DMS53 (cell line): ENCODE data around the gene DYRK2.

Experiments used
- DNase-seq: peaks from one replicate; lab custom pipeline; 2025; lab: John Stamatoyannopoulos, UW

Gene DYRK2

DNA sequence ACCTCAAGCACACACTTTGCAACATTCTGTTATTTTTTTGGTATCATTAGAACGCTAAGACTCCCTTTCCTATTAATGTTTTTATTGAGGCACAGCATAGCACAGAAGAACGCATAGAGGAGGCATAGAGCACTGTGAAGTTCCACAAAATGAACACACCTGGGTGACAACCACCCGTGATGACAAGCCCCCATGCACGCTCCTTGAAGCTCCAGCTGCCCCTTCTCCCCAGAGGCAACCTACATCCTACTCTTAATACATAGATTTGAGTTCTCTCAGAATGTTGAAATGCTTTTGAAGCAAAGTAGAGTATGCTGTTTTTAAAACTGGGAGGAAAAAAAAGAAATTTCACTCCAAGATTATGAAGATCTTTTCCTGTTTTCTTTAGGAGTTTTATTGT, 55.5 kb downstream of the DYRK2 start:
- DNase-seq: no peak

GRCh38 chr12:67705394-67706370, 57.1 kb downstream of the DYRK2 start:
- DNase-seq: peak; percentile 71

DNA sequence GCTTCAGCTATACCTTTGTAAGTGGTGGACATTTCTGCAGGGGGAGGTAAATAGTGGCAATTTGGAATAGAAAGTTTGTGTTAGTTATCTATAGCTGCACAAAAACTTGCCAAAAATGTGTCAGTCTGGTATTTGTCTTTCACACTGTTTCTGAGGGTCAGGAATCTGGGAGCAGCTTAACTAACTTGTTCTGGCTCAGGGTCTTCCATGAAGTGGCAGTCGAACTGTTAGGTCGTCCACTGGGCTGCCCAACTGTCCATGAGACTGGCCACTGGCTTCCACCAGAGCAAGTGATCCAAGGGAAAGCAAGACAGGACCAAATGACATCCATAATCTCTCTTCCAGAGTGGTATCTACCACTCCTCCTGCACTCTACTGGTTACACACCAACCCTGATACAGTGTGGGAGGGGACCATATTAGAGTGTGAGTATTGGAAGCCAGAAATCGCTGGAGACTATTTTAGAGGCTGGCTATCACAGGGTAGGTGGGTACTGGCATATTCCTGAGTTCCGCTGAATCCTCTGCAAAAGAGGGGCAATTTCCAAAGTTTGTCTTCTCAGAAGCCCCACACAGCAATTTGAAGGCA, 60.9 kb downstream of the DYRK2 start:
- DNase-seq: no peak

GRCh38 chr12:67710582-67710981, 62.0 kb downstream of the DYRK2 start:
- peak; percentile 98 for DNase-seq

GRCh38 chr12:67712011-67712410, 63.5 kb downstream of the DYRK2 start:
- DNase-seq: no peak

DNA sequence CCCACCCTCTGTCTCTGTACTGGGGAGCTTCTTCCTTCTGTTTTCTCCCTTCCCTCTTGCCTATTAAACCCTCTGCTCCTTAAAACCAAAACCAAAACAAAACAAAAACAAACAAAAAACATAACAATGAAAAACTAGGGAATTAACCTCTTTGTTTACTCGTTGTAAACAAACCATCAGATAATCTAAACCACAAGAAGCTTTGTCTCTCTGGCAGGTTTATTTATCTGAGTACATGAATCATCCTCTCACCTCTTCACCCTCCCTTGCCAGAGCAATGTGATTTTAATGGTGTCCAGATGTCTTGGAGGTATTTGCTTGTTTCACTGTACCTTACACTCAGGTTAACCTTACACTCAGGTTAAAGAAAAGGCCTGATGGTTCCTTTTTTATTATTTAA, 66.1 kb downstream of the DYRK2 start:
- DNase-seq: peak; percentile 98
